Measurements from ENCODE around the gene LY6G6C. TPM values are rescaled to one million over a fixed set of nuclear protein-coding genes. Genes with fewer than 3 reads are reported as not detected.

Gene LY6G6C, protein sequence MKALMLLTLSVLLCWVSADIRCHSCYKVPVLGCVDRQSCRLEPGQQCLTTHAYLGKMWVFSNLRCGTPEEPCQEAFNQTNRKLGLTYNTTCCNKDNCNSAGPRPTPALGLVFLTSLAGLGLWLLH
- 1 to 10 TPM in 1 of 4 donors, under 1 TPM in 2, not detected in 1; 0.32 to 1.4 (median 0.47) TPM for polyA plus RNA-seq (ENCODE audit: insufficient read length in 4 of 4)

GRCh38 chr6:31721351-31722020 is at the start of gene LY6G6C:
TSS of gene LY6G6C (minus strand) at chr6:31721746. CDS start at chr6:31721679, 67 bp downstream.
- DNase-seq (ENCODE audit: low read depth in 4 of 4, low spot score in 2 of 4): no peak

DNA sequence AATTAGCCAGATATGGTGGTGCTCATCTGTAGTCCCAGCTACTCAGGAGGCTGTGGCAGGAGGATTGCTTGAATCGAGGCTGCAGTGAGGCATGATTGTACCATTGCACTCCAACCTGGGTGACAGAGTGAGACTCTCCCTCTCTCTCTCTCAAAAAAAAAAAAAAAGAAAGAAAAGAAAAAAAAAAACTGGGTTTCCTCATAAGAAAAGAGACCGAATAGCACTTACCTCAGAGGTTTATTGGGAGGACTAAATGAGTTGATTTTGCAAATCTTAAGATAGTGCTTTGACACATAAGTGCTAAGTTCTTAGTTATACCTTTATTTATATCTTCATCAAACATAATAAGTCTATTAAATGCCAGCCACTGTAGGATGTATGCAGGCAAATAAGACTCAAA is 49.3 kb upstream of the LY6G6C start:
- DNase-seq (ENCODE audit: low read depth in 4 of 4, low spot score in 2 of 4): no peak

DNA sequence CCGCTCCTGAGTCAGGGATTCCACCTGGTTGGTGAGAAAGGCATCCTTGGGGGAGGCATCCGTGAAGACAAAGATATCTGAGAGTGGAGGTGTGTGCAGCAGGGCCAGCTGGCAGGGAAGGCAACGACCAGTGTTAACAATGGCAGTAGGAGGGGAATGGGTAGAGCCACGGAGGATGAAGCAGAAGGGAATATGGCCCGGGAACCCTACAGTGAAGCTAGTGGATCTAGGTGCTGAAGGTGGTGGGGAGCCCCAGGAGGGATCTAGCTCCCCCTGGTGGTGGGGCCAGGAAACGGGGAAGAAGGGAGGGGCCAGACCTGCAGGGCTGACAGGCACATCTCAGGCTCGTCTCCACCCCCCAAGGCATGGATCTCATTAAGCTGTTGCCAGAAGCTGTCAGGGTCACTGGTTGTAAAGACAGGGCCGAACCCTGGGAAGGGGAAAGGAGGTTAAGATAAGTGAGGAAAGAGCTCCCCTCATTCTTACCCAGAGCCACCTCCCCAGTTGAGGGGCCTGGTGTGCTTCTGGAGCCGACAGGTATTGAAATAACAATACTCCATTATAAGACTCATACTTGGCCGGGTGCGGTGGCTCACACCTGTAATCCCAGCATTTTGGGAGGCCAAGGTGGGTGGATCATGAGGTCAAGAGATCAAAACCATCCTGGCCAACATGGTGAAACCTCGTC is 48.3 kb upstream of the LY6G6C start:
- no peak for DNase-seq (ENCODE audit: low read depth in 4 of 4, low spot score in 2 of 4)

- DNase-seq (ENCODE audit: low read depth in 4 of 4, low spot score in 2 of 4): no peak
These were observed 47.1 kb upstream of the LY6G6C start for GRCh38 chr6:31768363-31769257.

GRCh38 chr6:31767096-31767645 is 45.6 kb upstream of the LY6G6C start:
- DNase-seq (ENCODE audit: low read depth in 4 of 4, low spot score in 2 of 4): no peak

- no peak for DNase-seq (ENCODE audit: low read depth in 4 of 4, low spot score in 2 of 4)
These were observed 44.6 kb upstream of the LY6G6C start for GRCh38 chr6:31765910-31766794.

GRCh38 chr6:31765559-31765909 is 44.0 kb upstream of the LY6G6C start:
- no peak for DNase-seq (ENCODE audit: low read depth in 4 of 4, low spot score in 2 of 4)

- no peak for DNase-seq (ENCODE audit: low read depth in 4 of 4, low spot score in 2 of 4)
These were observed 42.7 kb upstream of the LY6G6C start for GRCh38 chr6:31764198-31764597.

DNA sequence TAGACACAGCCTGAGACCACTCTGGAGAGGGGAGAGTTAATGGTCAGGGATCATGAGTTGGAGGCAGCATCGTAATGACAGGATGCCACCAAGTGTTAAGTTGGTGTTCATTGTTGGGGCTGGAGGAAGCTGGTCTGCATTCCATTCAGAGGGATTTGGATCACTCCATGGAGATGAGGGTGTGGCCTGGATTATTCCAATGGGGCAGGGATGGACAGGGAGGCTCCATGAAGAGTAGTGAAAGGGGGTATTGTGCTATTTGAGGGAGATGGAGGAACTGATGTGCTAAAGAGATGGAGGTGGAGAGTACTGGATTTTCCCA is 42.0 kb upstream of the LY6G6C start:
- no peak for DNase-seq (ENCODE audit: low read depth in 4 of 4, low spot score in 2 of 4)

GRCh38 chr6:31762878-31763618 is 41.5 kb upstream of the LY6G6C start:
- DNase-seq (ENCODE audit: low read depth in 4 of 4, low spot score in 2 of 4): no peak

GRCh38 chr6:31762356-31762755 is 40.8 kb upstream of the LY6G6C start, which contains the start of gene SAPCD1:
TSS of gene SAPCD1 (plus strand) at chr6:31762656. CDS start at chr6:31763055, 399 bp downstream.
- DNase-seq (ENCODE audit: low read depth in 4 of 4, low spot score in 2 of 4): no peak

GRCh38 chr6:31761343-31761742 is 39.8 kb upstream of the LY6G6C start:
- no peak for DNase-seq (ENCODE audit: low read depth in 4 of 4, low spot score in 2 of 4)

DNA sequence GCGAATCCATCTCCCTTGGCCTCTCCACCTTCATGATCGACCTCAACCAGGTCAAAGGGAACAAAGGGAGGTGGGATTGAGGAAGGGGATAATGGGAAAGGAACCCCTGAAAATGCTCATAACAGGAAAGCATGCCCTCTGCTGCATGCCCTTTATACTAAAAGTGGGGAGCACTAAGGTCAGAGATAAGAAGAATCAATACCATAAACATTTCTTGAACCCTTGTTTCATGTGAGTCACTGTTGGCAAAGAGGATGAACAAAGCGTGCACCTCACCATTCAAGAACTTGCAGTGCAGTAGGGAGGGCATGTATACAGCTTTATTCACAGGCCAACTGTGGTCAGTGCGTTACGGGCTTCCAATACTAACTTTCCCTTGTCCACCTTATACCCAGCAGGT is 39.2 kb upstream of the LY6G6C start:
- DNase-seq (ENCODE audit: low read depth in 4 of 4, low spot score in 2 of 4): no peak

DNA sequence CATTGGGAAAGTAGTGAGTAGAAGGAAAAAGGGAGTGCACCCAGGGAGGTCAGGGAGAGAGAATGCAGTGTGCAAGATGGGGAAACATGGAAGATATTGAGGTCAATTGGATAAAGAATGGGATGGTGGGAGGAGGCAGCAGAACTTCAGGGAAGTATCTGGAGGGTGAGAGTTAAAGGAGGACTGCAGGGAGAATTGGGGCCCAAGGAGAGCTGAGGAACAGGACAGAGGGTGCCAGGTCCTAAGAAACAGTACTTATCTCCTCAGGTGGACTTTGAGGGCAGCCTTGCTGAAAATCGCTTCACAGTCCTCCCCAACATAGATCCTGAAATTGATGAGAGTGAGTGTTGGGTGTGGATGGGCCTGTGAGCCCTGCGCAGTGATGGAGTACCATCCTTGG is 36.7 kb upstream of the LY6G6C start:
- DNase-seq (ENCODE audit: low read depth in 4 of 4, low spot score in 2 of 4): no peak

DNA sequence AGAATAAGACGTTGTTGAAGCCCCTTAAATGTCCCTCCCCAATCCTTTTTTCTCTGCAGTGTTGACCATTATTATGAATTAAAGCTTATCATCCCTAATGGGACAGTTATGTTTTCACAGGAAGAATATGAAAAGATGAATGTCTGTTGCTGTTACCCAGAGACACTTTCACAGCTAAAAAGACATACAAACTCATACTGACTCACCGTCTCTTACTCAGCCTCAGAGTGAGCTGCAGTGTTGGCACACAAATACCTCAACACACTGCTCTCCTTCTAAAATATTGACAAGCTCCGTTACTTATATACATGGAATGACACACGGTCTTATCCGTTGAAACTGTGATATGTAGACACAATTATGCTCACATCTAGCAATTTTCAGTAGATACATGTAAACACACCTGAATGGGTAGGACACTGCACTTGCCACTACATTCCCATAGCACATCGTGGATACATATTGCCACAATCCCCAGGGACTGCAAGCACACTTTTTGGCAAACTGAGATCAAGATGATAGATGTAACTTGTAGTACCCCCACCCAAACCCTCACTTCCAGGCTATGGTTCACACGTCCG is 31.3 kb upstream of the LY6G6C start:
- no peak for DNase-seq (ENCODE audit: low read depth in 4 of 4, low spot score in 2 of 4)

DNA sequence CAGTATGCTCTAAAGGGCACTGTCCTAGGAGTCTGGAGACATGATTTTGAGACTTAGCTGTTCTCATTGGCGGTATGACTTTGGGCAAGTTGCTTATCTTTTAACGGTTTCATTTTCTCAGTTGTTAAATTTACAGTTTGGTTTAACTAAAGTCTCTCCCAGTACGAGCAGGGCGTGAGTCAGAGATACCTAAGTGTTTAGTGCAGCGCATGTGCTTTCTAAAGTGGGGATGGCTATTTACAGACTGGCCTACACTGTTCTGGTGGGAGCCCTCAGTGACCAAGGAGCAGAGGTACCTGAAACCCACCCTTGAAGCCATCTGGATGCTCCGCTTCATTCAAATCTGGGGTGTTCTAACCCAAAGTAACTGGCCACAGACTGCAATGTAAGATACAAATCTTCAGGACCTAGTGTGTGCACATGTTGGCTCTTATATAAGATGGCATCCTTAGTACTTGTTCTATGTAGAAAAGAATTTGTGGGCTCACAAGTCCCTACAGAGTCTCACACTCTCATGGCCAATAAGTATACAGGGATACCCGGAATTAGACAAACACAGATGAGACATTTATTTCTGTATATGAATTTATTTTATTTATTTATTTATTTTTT is 29.0 kb upstream of the LY6G6C start:
- no peak for DNase-seq (ENCODE audit: low read depth in 4 of 4, low spot score in 2 of 4)

DNA sequence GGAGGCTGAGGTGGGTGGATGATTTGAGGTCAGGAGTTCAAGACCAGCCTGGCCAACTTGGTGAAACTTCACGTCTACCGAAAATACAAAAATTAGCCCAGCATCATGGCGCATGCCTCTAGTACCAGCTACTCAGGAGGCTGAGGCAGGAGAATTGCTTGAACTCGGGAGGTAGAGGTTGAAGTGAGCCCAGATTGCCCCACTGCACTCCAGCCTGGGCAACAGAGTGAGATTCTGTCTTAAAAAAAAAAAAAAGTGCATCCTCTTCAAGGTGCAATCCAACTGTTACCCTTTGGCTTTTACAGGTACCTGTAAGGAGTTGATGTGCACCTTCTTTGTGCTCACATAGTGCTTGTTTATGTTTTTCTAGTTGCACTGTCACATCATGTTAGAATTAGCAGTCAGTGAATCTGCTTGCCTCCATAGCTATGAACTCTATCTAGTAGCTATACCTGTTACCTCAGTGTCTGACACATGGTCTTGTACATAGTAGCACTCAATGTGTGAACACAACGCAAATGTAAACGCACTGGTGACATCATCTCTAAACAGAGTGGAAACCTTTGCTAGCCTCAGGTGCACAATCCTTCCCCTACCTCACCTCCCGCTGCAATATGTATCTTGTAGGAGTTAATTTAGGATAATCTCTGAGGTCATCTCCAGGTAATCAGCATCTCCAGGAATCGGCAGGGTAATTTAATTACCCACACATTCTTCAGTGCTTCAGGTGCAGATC is 27.9 kb upstream of the LY6G6C start:
- no peak for DNase-seq (ENCODE audit: low read depth in 4 of 4, low spot score in 2 of 4)

DNA sequence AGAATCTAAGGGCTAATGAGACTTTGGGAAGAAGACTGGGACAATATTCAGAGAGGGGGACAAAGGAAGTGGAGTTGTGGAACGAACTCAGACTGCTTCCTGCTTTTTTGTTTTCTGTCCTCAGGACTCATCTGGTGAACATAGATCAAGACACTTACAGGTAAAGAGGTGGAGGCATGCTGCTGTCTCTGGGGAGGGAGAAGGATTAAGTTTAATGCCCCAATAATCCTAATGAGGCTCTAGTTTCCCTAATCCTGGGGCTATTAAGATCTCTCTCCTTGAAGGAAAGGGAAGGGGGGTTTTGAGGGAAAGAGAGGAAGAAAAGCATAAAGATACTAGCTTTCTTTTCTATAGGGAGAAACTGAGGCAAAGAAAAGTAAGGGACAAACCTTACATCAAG is 22.9 kb upstream of the LY6G6C start:
- no peak for DNase-seq (ENCODE audit: low read depth in 4 of 4, low spot score in 2 of 4)
